Pancreas (tissue), 10 donors: ENCODE results near the gene SHQ1. TPM values are rescaled to one million over a fixed set of nuclear protein-coding genes. Genes with fewer than 3 reads are reported as not detected.
A peak's percentile ranks its signal among the peaks of the same experiment; 100 is the strongest.

Experiments
- ATAC-seq, 4 donors: fragments of 200-7000 bp; cut with Tn5 transposase; one replicate each; pipeline versions ENCODE4 v1.8.0 to v1.9.1; 2020; ENCODE audit warnings: mild to moderate bottlenecking in 4 of 4, moderate library complexity in 4 of 4
- DNase-seq, 6 donors: peaks; one replicate each; pipeline ENCODE4 v3.0.0-alpha.2; 2020
- FAIRE-seq: peaks from 2 replicates; lab custom pipeline; 2012; peaks lifted over from hg19 to GRCh38; lab: Jason Lieb, UNC
- H3K27ac ChIP-seq, 4 donors: fragments of 200-600 bp; sonication (generic); 1 replicate in 3 of 4; 2 replicates in 1 of 4; pipeline versions ENCODE4 v1.5.0 to v1.8.0; 2020
- H3K27me3 ChIP-seq, 4 donors: fragments of 200-600 bp; one replicate each; pipeline ENCODE4 v1.8.0; 2021
- H3K36me3 ChIP-seq, 3 donors: fragments of 200-600 bp; sonication (generic) in 1 of 3; one replicate each; pipeline versions ENCODE4 v1.5.0 to v1.8.0; 2020 to 2021
- H3K4me1 ChIP-seq, 3 donors: fragments of 200-600 bp; one replicate each; pipeline ENCODE4 v1.8.0; 2021
- H3K4me3 ChIP-seq, 4 donors: fragments of 200-600 bp; sonication (generic) in 2 of 4; one replicate each; pipeline versions ENCODE4 v1.5.0 to v1.8.0; 2020 to 2021
- H3K9me3 ChIP-seq, 4 donors: fragments of 200-600 bp; one replicate each; pipeline ENCODE4 v1.8.0; 2021
- WGBS, 2 donors: extraction: QIAGEN DNeasy Blood & Tissue Kit; methylation state at CpG; one replicate each; pipeline ENCODE4 v1.1.7; 2013; 5-methylcytosine and 5-hydroxymethylcytosine counted together
- intact Hi-C, 3 donors: fragments of 100-400 bp; cut with DNase I; formaldehyde crosslinking; loops; one replicate each; pipeline versions ENCODE4 v1.11.1 to v1.14.2; 2022
- polyA plus RNA-seq, 2 donors: library from polyadenylated mRNA; stranded (reverse); fragments of 200-250 nt; gene quantifications; one replicate each; pipeline ENCODE4 v1.2.3, GENCODE V29; 2013
- total RNA-seq, 6 donors: library from RNA; stranded (reverse); fragmentation: NEBNext Ultra II Directional in 4 of 6; extraction: Animal tissue kit (Norgen Biotek cat#: 25700) in 4 of 6; gene quantifications; one replicate each; pipeline versions ENCODE4 v1.2.1 to v1.2.4, GENCODE V29; 2021 to 2023
- TF ChIP-seq, protein P1 (sequence below), 4 donors: fragments of 200-600 bp; sonication (generic) in 3 of 4; IDR thresholded peaks; one replicate each; pipeline versions ENCODE4 v1.5.0 to v1.8.0; 2021; ENCODE audit warnings: antibody characterized with exemption in 4 of 4
- donor health status: healthy with polysubstance abuse.
- donor health status: DM: no; HTN: no; CAD: no; lungs with moderate emphysema.
- donor health status: DM: no; HTN: no; CAD: no.
- donor health status: control.
- donor health status: control.
- donor health status: Bipolar disorder and iron deficiency.
- donor health status: DM: yes; HTN: yes; CAD: no.
- donor health status: DM: no; HTN: no; CAD: no.
- donor health status: DM: no; HTN: no; CAD: no.
- donor health status: DM: yes; HTN: yes; CAD: no.

SHQ1 gene
- total and polyA plus RNA-seq, 8 donors, result 4.1 to 13.4 (median 7.9) TPM

DNA sequence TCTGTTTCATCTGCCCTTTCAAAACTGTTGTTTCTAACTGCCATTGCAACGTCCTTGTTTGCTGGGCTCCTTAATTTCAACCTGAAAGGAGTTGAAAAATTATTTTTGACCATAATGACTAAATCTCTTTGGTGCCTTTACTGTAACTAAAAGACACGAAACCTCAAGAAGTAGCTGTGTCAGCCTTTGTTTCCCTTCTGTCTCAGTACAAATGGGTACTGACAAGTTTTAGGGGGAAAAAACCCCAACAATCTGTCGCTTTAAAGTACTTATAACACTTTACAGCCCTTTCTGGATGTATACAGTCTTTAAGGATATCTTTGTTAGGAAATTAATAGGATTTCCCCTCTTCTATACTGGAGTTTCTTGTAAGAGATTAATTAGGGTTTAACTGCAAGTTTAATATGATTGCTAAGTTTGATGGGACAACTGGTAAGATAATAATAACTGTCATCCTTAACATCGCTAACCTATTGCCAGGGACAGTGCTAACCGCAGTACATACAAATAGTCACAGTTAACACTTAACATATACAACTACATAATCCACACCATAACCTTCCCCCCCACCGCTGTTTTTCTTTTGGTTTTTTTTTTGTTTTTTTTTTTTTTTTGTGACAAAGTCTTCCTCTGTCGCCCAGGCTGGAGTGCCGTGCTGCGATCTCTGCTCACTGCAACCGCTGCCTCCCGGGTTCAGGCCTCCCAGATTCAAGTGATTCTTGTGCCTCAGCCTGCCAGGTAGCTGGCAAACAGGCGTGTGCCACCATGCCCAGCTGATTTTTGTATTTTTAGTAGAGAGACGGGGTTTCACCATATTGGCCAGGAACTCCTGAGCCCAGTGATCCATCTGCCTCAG lies 41.3 kb upstream of the SHQ1 start:
- H3K27ac ChIP-seq, result peak overlapping the region in 1 of 4 donors; percentile 59
- H3K36me3 ChIP-seq, result no peaks in the 10 kb centered on the region
- WGBS, 2 donors, result 82% methylated on average over 13 of the region's 13 CpGs
- peak overlapping the region in 1 of 4 donors; percentile 45 for H3K4me3 ChIP-seq
- TF ChIP-seq, protein P1, sequence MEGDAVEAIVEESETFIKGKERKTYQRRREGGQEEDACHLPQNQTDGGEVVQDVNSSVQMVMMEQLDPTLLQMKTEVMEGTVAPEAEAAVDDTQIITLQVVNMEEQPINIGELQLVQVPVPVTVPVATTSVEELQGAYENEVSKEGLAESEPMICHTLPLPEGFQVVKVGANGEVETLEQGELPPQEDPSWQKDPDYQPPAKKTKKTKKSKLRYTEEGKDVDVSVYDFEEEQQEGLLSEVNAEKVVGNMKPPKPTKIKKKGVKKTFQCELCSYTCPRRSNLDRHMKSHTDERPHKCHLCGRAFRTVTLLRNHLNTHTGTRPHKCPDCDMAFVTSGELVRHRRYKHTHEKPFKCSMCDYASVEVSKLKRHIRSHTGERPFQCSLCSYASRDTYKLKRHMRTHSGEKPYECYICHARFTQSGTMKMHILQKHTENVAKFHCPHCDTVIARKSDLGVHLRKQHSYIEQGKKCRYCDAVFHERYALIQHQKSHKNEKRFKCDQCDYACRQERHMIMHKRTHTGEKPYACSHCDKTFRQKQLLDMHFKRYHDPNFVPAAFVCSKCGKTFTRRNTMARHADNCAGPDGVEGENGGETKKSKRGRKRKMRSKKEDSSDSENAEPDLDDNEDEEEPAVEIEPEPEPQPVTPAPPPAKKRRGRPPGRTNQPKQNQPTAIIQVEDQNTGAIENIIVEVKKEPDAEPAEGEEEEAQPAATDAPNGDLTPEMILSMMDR (IDR thresholded peaks at IDR 0.05), result no peak
- peaks cover 0 to 11% (median 0%) of the 10 kb centered on the region in 3 donors for H3K4me1 ChIP-seq
- H3K9me3 ChIP-seq, result no peaks in the 10 kb centered on the region
- ATAC-seq, result no peak
- FAIRE-seq, result no peak
- no peaks in the 10 kb centered on the region for H3K27me3 ChIP-seq
- DNase-seq, result no peak
- intact Hi-C loops, result no loop called here

DNA sequence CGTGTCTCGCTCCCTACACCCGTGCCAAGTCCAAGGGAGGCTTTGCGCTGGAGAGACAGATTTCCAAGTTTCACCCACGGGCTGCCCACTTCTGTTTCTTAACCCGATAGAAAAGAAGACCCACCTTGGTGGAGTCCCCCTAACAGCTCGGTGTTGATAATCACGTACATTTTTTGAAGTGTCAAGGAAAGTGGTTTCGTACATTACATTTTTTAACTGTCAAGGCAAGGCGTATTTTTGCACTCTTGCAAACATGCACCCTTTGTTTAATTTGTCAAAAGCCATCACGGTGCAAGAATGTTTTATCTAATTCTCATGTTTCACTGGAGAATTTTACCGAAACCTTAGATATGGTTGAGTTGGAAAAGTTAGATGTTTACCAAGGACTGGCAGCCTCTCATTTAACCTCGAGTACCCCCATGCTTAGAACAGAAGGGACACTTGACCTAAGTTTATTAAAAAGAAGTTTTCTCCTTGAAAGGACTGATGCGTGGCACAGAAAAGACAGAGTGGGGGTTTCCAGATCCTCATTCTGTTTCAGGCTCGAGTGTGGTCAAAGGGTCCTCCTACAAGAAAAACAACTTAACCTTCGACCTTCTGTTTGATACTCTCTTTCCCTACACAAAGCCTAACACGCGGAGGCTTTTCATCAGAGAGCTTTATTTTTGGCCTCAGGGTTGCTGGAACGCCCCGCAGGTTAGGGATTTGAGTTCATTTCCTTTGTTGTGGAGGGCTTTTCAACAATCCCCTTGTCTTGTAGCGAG lies 40.5 kb upstream of the SHQ1 start:
- Histone ChIP-seq H3K27me3 (no peaks in the 10 kb centered on the region), H3K27ac (peak overlapping the region in 1 of 4 donors; percentile 59), H3K9me3 (no peaks in the 10 kb centered on the region), H3K36me3 (no peaks in the 10 kb centered on the region), H3K4me3 (peak overlapping the region; percentile 28 to 49 (median 38)), H3K4me1 (peaks cover 0 to 11% (median 0%) of the 10 kb centered on the region in 3 donors)
- intact Hi-C loops, result no loop called here
- TF ChIP-seq, protein P1 (IDR thresholded peaks at IDR 0.05), result no peak
- FAIRE-seq (no peak), ATAC-seq (peak in 1 of 4 donors; percentile 2), DNase-seq (peak in 1 of 6 donors; percentile 55)
- WGBS, 2 donors, result 11 to 13% methylated on average over 21 of the region's 21 CpGs

DNA sequence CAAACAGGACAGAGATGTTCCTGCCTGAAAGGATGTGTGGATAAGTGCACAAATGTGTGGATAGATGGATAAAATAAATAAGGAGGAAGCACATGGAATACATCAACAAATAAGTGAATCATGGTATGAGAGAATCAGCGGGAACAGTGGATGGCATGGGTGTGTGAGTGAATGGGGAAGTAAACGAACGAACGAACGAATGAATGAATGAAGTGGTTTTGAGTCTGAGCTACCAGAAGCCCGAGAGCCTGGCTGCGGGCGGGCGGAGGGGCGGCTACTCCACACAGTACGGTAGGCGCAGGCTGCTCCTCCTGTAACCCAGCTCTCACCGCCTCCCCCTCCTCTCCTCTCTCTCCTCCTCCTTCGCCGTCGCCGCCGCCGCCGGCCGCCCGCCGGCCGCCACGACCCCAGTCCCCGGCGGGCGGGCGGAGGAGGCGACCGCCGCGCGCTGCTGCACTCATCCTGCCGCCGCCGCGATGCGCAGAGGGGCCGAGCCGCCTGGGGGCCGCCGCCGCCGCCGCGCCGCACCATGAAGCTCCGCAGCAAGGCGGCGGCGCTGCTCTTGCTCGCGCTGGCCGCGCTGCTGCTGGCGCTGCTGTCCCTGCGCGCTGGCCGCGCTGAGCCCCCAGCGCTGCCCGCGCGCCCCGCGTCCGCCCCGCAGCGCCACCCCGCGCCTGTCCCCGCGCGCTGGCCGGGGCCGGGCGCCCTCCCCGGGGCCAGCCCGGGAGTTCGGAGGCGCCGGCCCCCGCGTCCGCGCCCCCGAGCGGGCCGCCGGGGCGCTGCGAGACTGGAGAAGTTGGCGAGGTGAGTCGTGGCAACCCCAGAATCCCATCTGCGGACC lies 39.7 kb upstream of the SHQ1 start, which contains the start of gene GXYLT2:
Gene GXYLT2, plus strand, starts transcription at position 342 of the 841 bp plus-strand sequence. Its CDS starts 188 bp downstream, at position 530.
- WGBS, 2 donors, result 0 to 1% methylated on average over 73 to 95 of the region's 96 CpGs
- no peak for FAIRE-seq

DNA sequence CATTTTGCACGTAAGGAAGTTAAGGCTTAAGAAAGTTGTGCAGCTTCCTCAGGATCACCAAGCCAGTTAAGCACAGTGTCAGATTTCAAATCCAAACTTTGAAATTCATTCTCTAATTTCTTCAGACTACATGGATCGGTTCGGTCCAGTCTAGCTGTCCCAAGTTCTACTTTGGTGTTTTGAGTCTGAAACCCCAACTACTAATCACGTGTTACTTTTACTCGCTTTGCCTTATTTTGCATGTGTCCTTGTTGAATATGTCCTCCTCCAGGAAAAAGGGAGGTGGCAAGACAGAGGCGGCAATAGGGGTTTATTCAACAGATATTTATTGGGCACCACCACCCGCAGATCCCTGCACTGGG lies 39.1 kb upstream of the SHQ1 start:
- no peak for FAIRE-seq
- no peaks in the 10 kb centered on the region for H3K27me3 ChIP-seq
- peak overlapping the region in 3 of 4 donors; percentile 20 to 49 (median 45) for H3K4me3 ChIP-seq
- peaks cover 0 to 11% (median 0%) of the 10 kb centered on the region in 3 donors for H3K4me1 ChIP-seq
- no peaks in the 10 kb centered on the region for H3K9me3 ChIP-seq
- WGBS, 2 donors, result 2% methylated on average over 7 of the region's 7 CpGs
- TF ChIP-seq, protein P1 (IDR thresholded peaks at IDR 0.05), result no peak
- peak overlapping the region in 2 of 4 donors; percentile 4 to 48 for H3K27ac ChIP-seq
- intact Hi-C loops, result no loop called here
- ATAC-seq, result peak; percentile 20 to 40 (median 33)
- DNase-seq, result no peak
- H3K36me3 ChIP-seq, result no peaks in the 10 kb centered on the region

More for the DNA sequence above, 39.7 kb upstream of the SHQ1 start, which contains the start of gene GXYLT2:
- Histone ChIP-seq H3K4me1 (peaks cover 0 to 11% (median 0%) of the 10 kb centered on the region in 3 donors), H3K27ac (peak within 1 kb of the TSS in 2 of 4 donors; percentile 48 to 59), H3K4me3 (peak within 1 kb of the TSS; percentile 28 to 49 (median 38)), H3K9me3 (no peaks in the 10 kb centered on the region), H3K27me3 (no peaks in the 10 kb centered on the region), H3K36me3 (no peaks in the 10 kb centered on the region)
- peak; percentile 62 to 83 (median 71) for DNase-seq
- intact Hi-C loops, result no loop called here
- peak; percentile 90 to 91 (median 91) for ATAC-seq
- TF ChIP-seq, protein P1 (IDR thresholded peaks at IDR 0.05), result no peak
